HG02623 (cell line): ENCODE data around the gene C11orf68.

Source experiments
- ATAC-seq: cut with Tn5 transposase; IDR thresholded peaks from one replicate; pipeline ENCODE4 v1.9.1; 2021; ENCODE audit warnings: moderate library complexity; ENCODE audit not compliant: unreplicated experiment

The C11orf68 gene

GRCh38 chr11:65944767-65945166, 25.9 kb upstream of the C11orf68 start:
- no peak for ATAC-seq

GRCh38 chr11:65944191-65944590, 25.3 kb upstream of the C11orf68 start:
- no peak for ATAC-seq

GRCh38 chr11:65942531-65942930, 23.7 kb upstream of the C11orf68 start:
- no peak for ATAC-seq

- ATAC-seq = no peak
Observed at GRCh38 chr11:65941720-65942310, 23.0 kb upstream of the C11orf68 start.

- ATAC-seq = no peak
Observed at GRCh38 chr11:65937766-65938165, 18.9 kb upstream of the C11orf68 start.

GRCh38 chr11:65934014-65934413, 15.2 kb upstream of the C11orf68 start:
- no peak for ATAC-seq

- no peak for ATAC-seq
Observed at GRCh38 chr11:65932558-65932919, 13.7 kb upstream of the C11orf68 start.

GRCh38 chr11:65931773-65932557, 13.1 kb upstream of the C11orf68 start:
- no peak for ATAC-seq

- no peak for ATAC-seq
Observed at GRCh38 chr11:65928667-65929066, 9.8 kb upstream of the C11orf68 start.

GRCh38 chr11:65927904-65928397, 9.1 kb upstream of the C11orf68 start:
- ATAC-seq = peak; percentile 65

- ATAC-seq = no peak
Observed at GRCh38 chr11:65925397-65925796, 6.5 kb upstream of the C11orf68 start.

- ATAC-seq = no peak
Observed at GRCh38 chr11:65922565-65922964, 3.7 kb upstream of the C11orf68 start.

- ATAC-seq = no peak
Observed at GRCh38 chr11:65921876-65922275, 3.0 kb upstream of the C11orf68 start.

GRCh38 chr11:65921033-65921555, 2.2 kb upstream of the C11orf68 start:
- no peak for ATAC-seq

GRCh38 chr11:65920372-65920802, 1.5 kb upstream of the C11orf68 start:
- ATAC-seq = no peak

GRCh38 chr11:65919573-65920371, 910 bp upstream of the C11orf68 start:
- ATAC-seq = peak; percentile 30

GRCh38 chr11:65919141-65919572, 295 bp upstream of the C11orf68 start, which contains the start of gene DRAP1:
Gene DRAP1, plus strand, starts transcription at chr11:65919426. Its CDS starts 76 bp downstream, at chr11:65919502.
- ATAC-seq = peak; percentile 79

- no peak for ATAC-seq
Observed at GRCh38 chr11:65917434-65918210, 1.2 kb downstream of the C11orf68 start.

- no peak for ATAC-seq
Observed at GRCh38 chr11:65917077-65917433, 1.8 kb downstream of the C11orf68 start.

- no peak for ATAC-seq
Observed at GRCh38 chr11:65916391-65916790, 2.5 kb downstream of the C11orf68 start.
